Measurements from ENCODE around the gene TMEM123. TPM values are rescaled to one million over a fixed set of nuclear protein-coding genes. Genes with fewer than 3 reads are reported as not detected.

TMEM123 gene
- total and polyA plus RNA-seq, 2 of the 13 experiments (the other 11 are each of a cell fraction or from before 2014, with no cell fraction given): 365 to 2,761 TPM

DNA sequence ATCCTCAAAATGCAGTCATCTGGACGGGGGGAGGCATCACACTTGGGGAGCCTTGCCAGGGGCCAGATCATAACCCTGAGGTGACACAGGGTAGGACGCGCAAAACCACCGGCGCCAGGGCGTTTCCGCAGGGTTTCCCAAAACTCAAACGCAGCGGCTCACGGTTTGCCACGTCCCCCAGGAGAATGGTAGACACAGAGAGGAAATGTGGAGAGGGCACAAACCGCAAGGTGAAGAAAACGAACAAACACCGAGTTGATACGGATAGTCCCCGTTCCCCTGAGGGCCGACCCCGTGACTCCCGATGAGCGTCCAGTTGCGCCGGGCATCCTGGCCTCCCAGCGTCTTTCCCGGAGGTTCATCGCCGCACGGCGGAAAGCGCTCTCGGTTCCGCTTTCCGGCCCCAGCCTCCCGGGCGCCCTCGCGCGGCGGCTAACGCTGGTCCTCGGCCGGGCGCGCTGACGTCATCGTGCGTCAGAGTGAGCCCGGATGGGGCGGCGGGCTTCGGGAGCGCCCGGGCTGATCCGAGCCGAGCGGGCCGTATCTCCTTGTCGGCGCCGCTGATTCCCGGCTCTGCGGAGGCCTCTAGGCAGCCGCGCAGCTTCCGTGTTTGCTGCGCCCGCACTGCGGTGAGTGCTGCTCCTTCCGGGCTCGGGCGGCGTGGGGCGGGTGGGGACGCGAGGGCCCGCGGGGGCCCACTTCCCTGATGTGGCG is 105.7 kb downstream of the TMEM123 start, which contains the start of gene BIRC2 (continued):
- TF ChIP-seq ZSCAN30 (CRISPR knock-in tag; IDR thresholded peaks at IDR 0.05) (no peak), YEATS2 (CRISPR knock-in tag; IDR thresholded peaks at IDR 0.05; ENCODE audit: borderline replicate concordance) (peak; percentile 83), KLF16 (CRISPR knock-in tag; IDR thresholded peaks at IDR 0.05) (peak in 1 of 2 experiments; percentile 61; a peak in 2 of 4 replicates), ZNF432 (CRISPR knock-in tag; IDR thresholded peaks at IDR 0.05; ENCODE audit: borderline replicate concordance) (0 out of 2 replicates have a peak, but pooled peaks have one; percentile 15), FOXK1 (CRISPR knock-in tag; IDR thresholded peaks at IDR 0.05; ENCODE audit: borderline replicate concordance, low read depth) (0 out of 2 replicates have a peak, but pooled peaks have one; percentile 34), SIN3B (IDR thresholded peaks at IDR 0.05; ENCODE audit: low read length) (no peak), NBN (conservative IDR thresholded peaks at IDR 0.05) (no peak), FLYWCH1 (CRISPR knock-in tag; IDR thresholded peaks at IDR 0.05) (no peak), HOXA9 (CRISPR knock-in tag; IDR thresholded peaks at IDR 0.05; ENCODE audit: borderline replicate concordance) (peak; percentile 80; the same call in 1 of the 2 replicates), HMG20B (CRISPR knock-in tag; conservative IDR thresholded peaks at IDR 0.05) (no peak), CREM (IDR thresholded peaks at IDR 0.05) (peak; percentile 59), CREM (CRISPR knock-in tag; IDR thresholded peaks at IDR 0.05) (peak; percentile 72), ZNF546 (CRISPR knock-in tag; conservative IDR thresholded peaks at IDR 0.05) (peak; percentile 52; the same call in 1 of the 2 replicates), CHD2 (IDR thresholded peaks at IDR 0.05; ENCODE audit: low read depth, low read length) (no peak)
- TF ChIP-seq, protein P1, sequence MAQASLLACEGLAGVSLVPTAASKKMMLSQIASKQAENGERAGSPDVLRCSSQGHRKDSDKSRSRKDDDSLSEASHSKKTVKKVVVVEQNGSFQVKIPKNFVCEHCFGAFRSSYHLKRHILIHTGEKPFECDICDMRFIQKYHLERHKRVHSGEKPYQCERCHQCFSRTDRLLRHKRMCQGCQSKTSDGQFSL (CRISPR knock-in tag; IDR thresholded peaks at IDR 0.05): 0 out of 2 replicates have a peak, but pooled peaks have one; percentile 36
- TF ChIP-seq, protein P2, sequence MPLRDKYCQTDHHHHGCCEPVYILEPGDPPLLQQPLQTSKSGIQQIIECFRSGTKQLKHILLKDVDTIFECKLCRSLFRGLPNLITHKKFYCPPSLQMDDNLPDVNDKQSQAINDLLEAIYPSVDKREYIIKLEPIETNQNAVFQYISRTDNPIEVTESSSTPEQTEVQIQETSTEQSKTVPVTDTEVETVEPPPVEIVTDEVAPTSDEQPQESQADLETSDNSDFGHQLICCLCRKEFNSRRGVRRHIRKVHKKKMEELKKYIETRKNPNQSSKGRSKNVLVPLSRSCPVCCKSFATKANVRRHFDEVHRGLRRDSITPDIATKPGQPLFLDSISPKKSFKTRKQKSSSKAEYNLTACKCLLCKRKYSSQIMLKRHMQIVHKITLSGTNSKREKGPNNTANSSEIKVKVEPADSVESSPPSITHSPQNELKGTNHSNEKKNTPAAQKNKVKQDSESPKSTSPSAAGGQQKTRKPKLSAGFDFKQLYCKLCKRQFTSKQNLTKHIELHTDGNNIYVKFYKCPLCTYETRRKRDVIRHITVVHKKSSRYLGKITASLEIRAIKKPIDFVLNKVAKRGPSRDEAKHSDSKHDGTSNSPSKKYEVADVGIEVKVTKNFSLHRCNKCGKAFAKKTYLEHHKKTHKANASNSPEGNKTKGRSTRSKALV (CRISPR knock-in tag; IDR thresholded peaks at IDR 0.05): peak; percentile 88; the same call in 1 of the 2 replicates
- TF ChIP-seq, protein P3, sequence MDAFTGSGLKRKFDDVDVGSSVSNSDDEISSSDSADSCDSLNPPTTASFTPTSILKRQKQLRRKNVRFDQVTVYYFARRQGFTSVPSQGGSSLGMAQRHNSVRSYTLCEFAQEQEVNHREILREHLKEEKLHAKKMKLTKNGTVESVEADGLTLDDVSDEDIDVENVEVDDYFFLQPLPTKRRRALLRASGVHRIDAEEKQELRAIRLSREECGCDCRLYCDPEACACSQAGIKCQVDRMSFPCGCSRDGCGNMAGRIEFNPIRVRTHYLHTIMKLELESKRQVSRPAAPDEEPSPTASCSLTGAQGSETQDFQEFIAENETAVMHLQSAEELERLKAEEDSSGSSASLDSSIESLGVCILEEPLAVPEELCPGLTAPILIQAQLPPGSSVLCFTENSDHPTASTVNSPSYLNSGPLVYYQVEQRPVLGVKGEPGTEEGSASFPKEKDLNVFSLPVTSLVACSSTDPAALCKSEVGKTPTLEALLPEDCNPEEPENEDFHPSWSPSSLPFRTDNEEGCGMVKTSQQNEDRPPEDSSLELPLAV (CRISPR knock-in tag; conservative IDR thresholded peaks at IDR 0.05; ENCODE audit: low read depth): no peak
- TF ChIP-seq, protein P4, sequence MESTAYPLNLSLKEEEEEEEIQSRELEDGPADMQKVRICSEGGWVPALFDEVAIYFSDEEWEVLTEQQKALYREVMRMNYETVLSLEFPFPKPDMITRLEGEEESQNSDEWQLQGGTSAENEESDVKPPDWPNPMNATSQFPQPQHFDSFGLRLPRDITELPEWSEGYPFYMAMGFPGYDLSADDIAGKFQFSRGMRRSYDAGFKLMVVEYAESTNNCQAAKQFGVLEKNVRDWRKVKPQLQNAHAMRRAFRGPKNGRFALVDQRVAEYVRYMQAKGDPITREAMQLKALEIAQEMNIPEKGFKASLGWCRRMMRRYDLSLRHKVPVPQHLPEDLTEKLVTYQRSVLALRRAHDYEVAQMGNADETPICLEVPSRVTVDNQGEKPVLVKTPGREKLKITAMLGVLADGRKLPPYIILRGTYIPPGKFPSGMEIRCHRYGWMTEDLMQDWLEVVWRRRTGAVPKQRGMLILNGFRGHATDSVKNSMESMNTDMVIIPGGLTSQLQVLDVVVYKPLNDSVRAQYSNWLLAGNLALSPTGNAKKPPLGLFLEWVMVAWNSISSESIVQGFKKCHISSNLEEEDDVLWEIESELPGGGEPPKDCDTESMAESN (CRISPR knock-in tag; conservative IDR thresholded peaks at IDR 0.05): peak; percentile 70; the same call in 1 of the 2 replicates
- TF ChIP-seq, protein P5, sequence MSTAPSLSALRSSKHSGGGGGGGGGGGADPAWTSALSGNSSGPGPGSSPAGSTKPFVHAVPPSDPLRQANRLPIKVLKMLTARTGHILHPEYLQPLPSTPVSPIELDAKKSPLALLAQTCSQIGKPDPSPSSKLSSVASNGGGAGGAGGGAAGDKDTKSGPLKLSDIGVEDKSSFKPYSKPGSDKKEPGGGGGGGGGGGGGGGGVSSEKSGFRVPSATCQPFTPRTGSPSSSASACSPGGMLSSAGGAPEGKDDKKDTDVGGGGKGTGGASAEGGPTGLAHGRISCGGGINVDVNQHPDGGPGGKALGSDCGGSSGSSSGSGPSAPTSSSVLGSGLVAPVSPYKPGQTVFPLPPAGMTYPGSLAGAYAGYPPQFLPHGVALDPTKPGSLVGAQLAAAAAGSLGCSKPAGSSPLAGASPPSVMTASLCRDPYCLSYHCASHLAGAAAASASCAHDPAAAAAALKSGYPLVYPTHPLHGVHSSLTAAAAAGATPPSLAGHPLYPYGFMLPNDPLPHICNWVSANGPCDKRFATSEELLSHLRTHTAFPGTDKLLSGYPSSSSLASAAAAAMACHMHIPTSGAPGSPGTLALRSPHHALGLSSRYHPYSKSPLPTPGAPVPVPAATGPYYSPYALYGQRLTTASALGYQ (CRISPR knock-in tag; IDR thresholded peaks at IDR 0.05): peak; percentile 43; the same call in 1 of the 2 replicates
- TF ChIP-seq, protein P6, sequence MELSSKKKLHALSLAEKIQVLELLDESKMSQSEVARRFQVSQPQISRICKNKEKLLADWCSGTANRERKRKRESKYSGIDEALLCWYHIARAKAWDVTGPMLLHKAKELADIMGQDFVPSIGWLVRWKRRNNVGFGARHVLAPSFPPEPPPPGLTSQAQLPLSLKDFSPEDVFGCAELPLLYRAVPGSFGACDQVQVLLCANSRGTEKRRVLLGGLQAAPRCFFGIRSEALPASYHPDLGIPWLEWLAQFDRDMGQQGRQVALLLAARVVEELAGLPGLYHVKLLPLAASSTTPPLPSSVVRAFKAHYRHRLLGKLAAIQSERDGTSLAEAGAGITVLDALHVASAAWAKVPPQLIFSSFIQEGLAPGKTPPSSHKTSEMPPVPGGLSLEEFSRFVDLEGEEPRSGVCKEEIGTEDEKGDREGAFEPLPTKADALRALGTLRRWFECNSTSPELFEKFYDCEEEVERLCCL (CRISPR knock-in tag; IDR thresholded peaks at IDR 0.05; ENCODE audit: borderline replicate concordance): no peak; the same call in 1 of the 2 replicates

Data from HepG2 (cell line).